Measurements from ENCODE around the gene CCDC137.

Gene CCDC137

GRCh38 chr17:81702934-81703746 is 36.6 kb downstream of the CCDC137 start, which contains the start of gene MRPL12:
TSS of gene MRPL12 (plus strand) at chr17:81703367. CDS start at chr17:81703502, 135 bp downstream.
- peak; percentile 97 for DNase-seq (ENCODE audit: low spot score)

GRCh38 chr17:81703747-81704654 is 37.5 kb downstream of the CCDC137 start:
- no peak for DNase-seq (ENCODE audit: low spot score)

DNA sequence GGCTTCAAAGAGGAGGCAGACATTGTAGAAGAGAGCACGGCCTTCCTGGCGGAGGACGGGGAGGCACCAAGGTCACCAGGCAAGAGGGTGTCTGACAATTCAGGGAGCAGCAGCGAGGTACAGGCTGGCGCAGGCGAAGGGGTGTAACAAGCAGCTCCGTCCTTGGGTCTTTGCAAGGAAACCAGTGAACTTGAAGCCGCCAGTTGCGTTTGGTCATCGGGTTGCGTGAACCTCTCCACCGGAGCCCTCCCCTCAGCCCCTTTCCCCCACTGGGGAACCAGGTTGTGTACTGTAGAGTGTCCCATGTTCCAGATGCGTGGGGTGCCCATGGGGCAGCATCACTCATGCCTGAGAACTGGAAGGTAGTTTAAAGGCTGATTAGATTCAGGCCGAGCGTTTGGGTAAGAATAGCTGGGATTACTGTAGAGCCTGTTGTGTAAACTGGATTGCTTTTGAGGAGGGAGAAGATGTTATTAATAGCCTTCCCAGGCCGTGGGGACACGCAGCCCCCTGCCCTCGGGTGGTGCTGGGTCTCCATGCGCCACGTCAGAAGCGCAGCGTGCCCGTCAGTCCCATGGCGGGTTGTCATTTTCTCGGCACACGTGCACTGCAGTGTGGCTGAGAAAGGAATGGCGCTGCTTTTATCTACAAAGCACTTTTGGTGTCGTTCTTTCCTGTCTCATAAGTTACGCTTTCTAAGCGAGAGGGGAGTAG is 39.1 kb downstream of the CCDC137 start:
- DNase-seq (ENCODE audit: low spot score) = no peak

- no peak for DNase-seq (ENCODE audit: low spot score)
Observed at GRCh38 chr17:81706232-81706611, 39.7 kb downstream of the CCDC137 start.

GRCh38 chr17:81706757-81707624 is 40.5 kb downstream of the CCDC137 start:
- DNase-seq (ENCODE audit: low spot score) = no peak

GRCh38 chr17:81707725-81708646 is 41.4 kb downstream of the CCDC137 start:
- no peak for DNase-seq (ENCODE audit: low spot score)

- no peak for DNase-seq (ENCODE audit: low spot score)
Observed at GRCh38 chr17:81708739-81709185, 42.2 kb downstream of the CCDC137 start.

GRCh38 chr17:81710514-81711308 is 44.2 kb downstream of the CCDC137 start:
- no peak for DNase-seq (ENCODE audit: low spot score)

DNA sequence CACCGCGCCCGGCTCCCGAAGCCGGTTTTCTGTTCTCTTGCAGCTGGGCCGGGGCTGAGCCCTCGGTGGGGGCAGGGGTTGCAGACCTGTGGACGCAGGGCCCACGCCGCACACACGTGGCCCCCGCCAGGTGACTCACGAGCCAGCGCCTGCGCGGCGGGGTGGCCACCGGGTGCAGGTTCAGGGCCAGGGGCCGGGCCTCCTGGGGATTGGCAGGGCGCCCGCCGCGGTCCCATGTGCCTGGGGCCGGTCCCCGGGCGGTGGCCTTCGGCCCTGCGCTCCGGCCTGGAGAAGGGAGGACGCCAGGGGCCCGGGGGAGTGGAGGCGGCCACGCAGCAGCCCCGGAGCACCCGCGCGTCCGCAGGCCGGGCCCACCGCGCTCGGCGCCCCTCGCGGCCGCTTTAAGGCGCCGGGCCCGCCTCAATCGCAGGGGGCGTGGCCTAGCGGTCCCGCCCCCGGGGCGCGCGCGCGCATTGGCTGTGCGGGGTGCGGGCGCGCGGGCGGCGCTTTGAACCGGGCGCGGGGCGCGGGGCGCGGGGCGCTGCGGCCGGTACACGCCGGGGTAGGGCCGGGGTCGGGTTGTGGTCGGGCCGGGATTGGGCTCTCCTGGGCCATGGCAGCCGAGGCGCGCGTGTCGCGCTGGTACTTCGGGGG is 45.4 kb downstream of the CCDC137 start, which contains the start of gene SLC25A10:
SLC25A10 (plus strand) TSS at position 471 of the 654 bp plus-strand sequence; CDS start at position 614, 143 bp downstream.
- DNase-seq (ENCODE audit: low spot score) = peak; percentile 94

DNA sequence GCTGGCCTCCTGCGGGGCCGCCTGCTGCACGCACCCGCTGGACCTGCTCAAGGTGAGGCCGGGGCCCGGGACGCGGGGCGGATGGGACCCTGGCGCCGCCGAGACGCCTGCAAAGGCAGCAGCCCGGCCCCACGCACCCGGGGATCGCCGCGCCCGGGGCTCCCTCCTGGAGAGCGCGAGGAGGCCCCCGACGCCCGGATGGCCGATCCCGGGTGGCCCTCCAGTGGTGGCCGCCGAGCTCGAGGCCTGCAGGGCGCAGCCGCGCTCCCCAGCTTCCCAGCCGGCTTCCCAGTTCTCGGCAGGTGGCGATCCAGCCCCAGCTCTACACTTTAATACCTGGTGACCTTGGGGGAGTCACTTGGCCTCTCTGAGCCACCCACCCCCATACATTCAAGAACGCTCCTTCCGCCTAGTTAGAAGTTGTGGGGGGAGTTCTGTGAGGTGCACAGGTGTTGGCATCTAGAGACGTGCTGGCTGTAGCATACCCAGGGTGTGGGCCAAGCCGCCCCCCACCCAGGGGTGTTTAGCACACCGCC is 46.0 kb downstream of the CCDC137 start:
- DNase-seq (ENCODE audit: low spot score) = peak; percentile 85

DNA sequence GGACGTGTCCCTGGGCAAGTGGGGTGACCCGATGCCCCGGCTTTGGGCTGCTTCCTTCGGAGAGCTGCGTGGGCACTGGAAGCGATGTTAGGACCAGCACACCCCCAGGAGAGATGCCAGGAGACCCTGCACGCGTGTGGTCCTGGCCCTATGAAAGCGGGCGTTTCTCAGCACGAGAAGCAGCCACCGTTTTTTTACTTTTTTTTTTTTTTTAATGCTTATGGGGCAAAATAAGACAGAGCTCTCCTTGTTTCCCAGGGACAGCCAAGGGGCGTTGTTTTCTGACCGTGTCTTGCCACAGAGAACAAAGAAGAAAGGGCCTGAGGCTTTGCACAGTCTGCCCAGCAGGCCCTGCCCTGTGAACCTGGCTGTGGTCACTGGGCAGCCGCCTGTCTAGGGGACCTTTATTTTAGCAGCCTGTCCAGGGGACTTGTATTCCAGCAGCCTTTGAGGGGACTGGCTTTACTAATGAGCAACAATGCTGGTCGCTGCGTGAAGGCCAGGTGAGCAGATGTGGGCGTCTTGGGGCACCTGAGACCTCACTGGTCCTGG is 46.5 kb downstream of the CCDC137 start:
- DNase-seq (ENCODE audit: low spot score) = no peak

- no peak for DNase-seq (ENCODE audit: low spot score)
Observed at GRCh38 chr17:81713556-81714411, 47.2 kb downstream of the CCDC137 start.

GRCh38 chr17:81714412-81715106 is 48.0 kb downstream of the CCDC137 start:
- no peak for DNase-seq (ENCODE audit: low spot score)

GRCh38 chr17:81715107-81715871 is 48.8 kb downstream of the CCDC137 start:
- DNase-seq (ENCODE audit: low spot score) = no peak

DNA sequence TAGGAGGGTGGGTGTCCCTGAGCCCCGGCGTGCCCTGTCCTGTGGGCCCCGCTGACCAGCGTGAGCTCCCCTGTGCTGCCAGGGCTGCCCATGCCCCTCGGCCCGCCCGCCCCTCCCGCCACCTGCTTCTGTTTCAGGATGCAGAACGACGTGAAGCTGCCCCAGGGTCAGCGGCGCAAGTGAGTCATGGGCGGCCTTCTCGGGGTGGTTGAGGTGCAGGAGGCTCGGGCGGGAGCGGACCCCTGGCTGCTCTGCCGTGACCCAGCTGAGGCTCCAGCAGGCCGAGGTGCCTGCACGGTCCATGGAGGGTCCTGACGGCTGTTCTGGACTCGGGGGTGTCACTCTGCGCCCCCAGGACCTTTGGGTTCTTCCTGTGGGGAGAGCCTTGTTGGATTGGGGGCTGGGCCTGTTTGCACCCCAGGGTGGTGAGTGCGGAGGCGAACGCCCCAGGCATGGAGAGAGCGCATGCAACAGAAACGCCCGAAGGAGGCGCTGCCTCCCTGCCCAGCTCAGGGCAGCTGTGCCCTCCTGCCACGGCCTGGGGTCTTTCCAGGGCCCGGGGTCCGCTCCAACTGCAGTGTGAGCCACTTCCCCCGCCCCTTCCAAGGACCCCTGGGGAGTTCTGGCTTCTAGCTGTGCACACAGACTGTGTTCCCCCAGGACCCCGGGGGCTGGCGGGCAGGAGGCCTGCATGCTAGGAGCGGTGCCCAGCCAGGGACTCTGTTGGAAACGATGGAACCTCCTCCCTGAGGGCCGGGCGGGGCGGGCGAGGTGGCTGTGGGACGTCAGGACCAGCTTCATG is 49.5 kb downstream of the CCDC137 start:
- no peak for DNase-seq (ENCODE audit: low spot score)
